Tibial artery (tissue), 4 donors: ENCODE data around the gene ASIC4.

Experiments used
- DNase-seq, 2 donors: peaks; one replicate each; pipeline ENCODE4 v3.0.0-alpha.2; 2019
- H3K27ac ChIP-seq, 2 donors: fragments of 200-600 bp; sonication (generic) in 1 of 2; 1 replicate in 1 of 2; 2 replicates in 1 of 2; pipeline ENCODE4 v1.5.1; 2018 to 2019; ENCODE audit warnings: mild to moderate bottlenecking in 1 of 2
- H3K27me3 ChIP-seq, 2 donors: fragments of 200-600 bp; sonication (generic) in 1 of 2; one replicate each; pipeline versions ENCODE4 v1.5.1 to v1.6.0; 2016 to 2019
- H3K36me3 ChIP-seq, 3 donors: fragments of 200-600 bp; sonication (generic) in 2 of 3; one replicate each; pipeline ENCODE4 v1.5.1; 2016 to 2019; ENCODE audit warnings: mild to moderate bottlenecking in 2 of 3
- H3K4me1 ChIP-seq, 4 donors: fragments of 200-600 bp; sonication (generic) in 2 of 4; 1 replicate in 3 of 4; 2 replicates in 1 of 4; pipeline ENCODE4 v1.5.1; 2016 to 2019
- H3K4me3 ChIP-seq, 2 donors: fragments of 200-600 bp; sonication (generic) in 1 of 2; 1 replicate in 1 of 2; 2 replicates in 1 of 2; pipeline ENCODE4 v1.5.1; 2018 to 2019; ENCODE audit warnings: mild to moderate bottlenecking in 2 of 2
- H3K9me3 ChIP-seq, 3 donors: fragments of 200-600 bp; sonication (generic) in 1 of 3; one replicate each; pipeline ENCODE4 v1.5.1; 2016 to 2019
- intact Hi-C: fragments of 100-400 bp; cut with DNase I; formaldehyde crosslinking; loops from one replicate; pipeline ENCODE4 v1.15.0; 2023; ENCODE audit warnings: low total_unique reads
- TF ChIP-seq, protein P1 (sequence below), 2 experiments: fragments of 200-600 bp in 1 of 2; fragments of 450-650 bp in 1 of 2; IDR thresholded peaks; one replicate each; pipeline ENCODE4 v1.5.1; 2017 to 2019; ENCODE audit warnings: antibody characterized with exemption in 2 of 2, mild to moderate bottlenecking in 1 of 2, moderate library complexity in 1 of 2

ASIC4 gene

DNA sequence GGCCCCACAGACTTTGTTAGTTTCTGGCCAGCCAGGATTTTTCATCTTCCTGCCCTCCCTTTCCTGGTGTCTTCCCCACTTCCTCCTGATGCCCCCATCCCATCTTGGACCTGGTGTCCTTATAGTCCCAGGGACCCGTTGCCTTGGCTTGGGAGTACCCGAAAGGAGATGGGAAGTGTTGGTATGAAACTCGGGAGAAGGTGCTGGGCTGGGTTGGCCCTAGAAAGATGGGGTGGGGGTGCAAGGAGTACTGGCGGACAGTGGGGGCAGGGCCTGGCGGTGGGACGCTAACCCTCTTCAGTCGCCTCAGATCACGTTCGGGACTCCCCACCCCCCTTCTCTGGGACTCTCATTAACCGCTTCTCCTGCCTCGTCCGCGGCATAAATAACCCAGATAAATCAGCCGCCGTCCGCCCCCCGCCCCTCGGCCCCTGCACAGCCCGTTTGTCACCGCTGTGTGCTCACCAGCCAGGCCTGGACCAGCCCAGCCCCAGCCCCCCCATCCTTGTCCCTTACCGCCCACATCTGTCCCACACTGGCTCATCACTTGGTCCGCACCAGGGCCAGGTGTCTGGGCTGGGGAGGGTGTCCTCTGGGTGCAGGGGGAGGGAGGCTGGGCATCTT lies 3.7 kb upstream of the ASIC4 start:
- TF ChIP-seq, protein P1, sequence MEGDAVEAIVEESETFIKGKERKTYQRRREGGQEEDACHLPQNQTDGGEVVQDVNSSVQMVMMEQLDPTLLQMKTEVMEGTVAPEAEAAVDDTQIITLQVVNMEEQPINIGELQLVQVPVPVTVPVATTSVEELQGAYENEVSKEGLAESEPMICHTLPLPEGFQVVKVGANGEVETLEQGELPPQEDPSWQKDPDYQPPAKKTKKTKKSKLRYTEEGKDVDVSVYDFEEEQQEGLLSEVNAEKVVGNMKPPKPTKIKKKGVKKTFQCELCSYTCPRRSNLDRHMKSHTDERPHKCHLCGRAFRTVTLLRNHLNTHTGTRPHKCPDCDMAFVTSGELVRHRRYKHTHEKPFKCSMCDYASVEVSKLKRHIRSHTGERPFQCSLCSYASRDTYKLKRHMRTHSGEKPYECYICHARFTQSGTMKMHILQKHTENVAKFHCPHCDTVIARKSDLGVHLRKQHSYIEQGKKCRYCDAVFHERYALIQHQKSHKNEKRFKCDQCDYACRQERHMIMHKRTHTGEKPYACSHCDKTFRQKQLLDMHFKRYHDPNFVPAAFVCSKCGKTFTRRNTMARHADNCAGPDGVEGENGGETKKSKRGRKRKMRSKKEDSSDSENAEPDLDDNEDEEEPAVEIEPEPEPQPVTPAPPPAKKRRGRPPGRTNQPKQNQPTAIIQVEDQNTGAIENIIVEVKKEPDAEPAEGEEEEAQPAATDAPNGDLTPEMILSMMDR (IDR thresholded peaks at IDR 0.05): no peak
- peaks cover 0 to 46% of the 10 kb centered on the region in 2 donors for H3K27me3 ChIP-seq
- intact Hi-C loops: no loop called here
- H3K36me3 ChIP-seq: peaks cover 13 to 23% (median 16%) of the 10 kb centered on the region in 3 donors
- no peaks in the 10 kb centered on the region for H3K9me3 ChIP-seq
- peaks cover 0 to 53% (median 36%) of the 10 kb centered on the region in 4 donors for H3K4me1 ChIP-seq
- no peak overlapping the region for H3K4me3 ChIP-seq
- DNase-seq: no peak
- H3K27ac ChIP-seq: no peak overlapping the region

DNA sequence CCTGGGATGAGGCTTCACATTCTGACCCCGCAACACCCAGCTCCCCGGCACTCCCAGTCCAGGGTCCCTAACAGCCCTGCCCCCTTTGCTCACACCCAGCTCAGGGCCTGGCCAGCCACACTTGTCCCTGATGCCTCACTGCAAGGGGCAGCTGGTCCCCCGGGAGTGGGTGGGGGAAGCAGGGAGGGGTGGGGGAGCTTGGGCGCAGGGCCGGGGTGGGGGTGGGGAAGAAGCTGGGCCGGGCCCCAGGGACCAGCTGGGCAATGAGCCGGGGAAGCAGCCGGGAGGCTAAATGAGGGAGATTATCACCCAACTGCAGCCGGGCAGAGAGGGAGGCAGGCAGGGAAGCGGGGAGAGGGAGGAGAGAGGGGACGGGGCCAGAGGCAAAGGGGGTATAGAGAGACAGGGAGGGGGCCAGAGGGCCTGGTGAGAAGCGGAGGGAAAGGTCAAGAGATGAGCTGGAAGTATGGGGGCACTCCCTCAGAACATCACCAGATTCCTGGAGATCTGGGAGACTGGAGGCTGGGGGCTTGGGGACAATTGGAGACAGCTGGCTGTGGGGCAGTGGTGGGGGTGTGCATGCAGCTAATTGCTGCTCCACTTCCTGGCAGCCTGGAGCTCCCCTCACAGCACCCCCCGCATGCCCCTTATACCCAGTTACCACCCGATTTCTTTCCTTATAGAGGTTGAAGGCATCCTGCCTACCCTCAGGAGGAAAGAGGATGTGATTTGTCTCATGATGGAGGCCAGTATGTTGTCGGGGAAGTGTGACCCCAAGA lies 2.5 kb upstream of the ASIC4 start:
- no peak overlapping the region for H3K27ac ChIP-seq
- no peaks in the 10 kb centered on the region for H3K9me3 ChIP-seq
- TF ChIP-seq, protein P1 (IDR thresholded peaks at IDR 0.05): no peak
- H3K4me1 ChIP-seq: peaks cover 0 to 53% (median 36%) of the 10 kb centered on the region in 4 donors
- no peak overlapping the region for H3K4me3 ChIP-seq
- DNase-seq: no peak
- peaks cover 2 to 12% (median 5%) of the 10 kb centered on the region in 3 donors for H3K36me3 ChIP-seq
- intact Hi-C loops: no loop called here
- peaks cover 0 to 51% of the 10 kb centered on the region in 2 donors for H3K27me3 ChIP-seq

DNA sequence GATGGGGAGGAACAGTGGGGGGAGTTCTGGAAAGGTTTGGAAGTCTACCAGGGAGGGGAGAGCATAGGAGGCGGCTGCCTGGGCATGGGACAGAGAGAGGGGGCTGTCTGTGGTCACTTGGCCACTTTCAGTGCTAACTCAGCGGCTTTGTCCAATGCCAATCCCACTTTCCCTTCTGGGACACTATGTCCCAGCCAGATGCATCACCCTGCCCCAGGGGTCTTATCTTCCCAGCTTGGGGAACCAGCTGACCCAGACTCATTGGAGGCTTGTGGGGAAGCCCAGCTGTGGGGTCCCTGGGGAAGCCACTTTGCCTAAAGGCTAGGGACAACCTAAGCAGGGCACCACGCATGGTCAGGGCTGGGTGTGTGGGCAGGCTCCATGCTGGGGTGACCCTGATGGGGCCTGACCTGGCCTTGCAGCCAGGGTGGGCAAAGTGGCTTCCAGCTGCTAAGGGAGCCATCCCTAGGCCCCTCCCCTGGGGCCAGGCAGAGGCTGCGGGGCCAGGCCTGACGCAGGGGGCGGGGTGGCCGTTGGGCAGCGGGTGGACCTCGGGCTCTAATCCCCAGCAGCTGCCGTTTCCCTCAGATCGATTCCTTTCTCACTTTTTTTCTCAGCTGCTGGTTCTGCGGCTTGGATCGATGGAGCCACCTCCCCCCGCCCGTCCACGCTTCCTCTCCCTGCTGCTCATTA lies 1.6 kb upstream of the ASIC4 start:
- H3K4me1 ChIP-seq: peaks cover 0 to 53% (median 36%) of the 10 kb centered on the region in 4 donors
- H3K36me3 ChIP-seq: peaks cover 0 to 3% (median 0%) of the 10 kb centered on the region in 3 donors
- TF ChIP-seq, protein P1 (IDR thresholded peaks at IDR 0.05): no peak
- DNase-seq: no peak
- no peak overlapping the region for H3K27ac ChIP-seq
- H3K27me3 ChIP-seq: peaks cover 0 to 51% of the 10 kb centered on the region in 2 donors
- no peak overlapping the region for H3K4me3 ChIP-seq
- intact Hi-C loops: no loop called here
- no peaks in the 10 kb centered on the region for H3K9me3 ChIP-seq

DNA sequence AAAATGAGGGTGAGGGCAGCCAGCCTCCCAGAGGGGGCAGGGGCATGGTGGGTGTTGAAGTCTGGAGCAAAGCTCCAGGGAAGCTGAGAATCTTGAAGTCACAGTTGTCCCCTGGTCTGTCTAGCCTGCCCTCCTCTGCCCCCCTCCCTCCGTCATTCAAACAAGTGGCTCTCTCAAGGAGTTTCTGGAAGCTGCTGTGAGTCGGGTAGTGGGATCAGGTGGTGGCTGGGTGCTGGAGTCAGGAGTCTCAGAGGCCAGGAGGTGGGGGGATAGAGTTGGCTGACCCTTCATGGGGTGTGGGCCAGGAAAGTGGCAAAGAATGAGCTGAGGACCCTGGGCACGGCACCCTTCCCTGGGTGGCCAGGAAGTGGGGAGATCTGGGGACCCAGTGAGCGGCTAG lies 495 bp upstream of the ASIC4 start:
- Histone ChIP-seq H3K9me3 (no peaks in the 10 kb centered on the region), H3K27ac (no peak overlapping the region), H3K36me3 (no peaks in the 10 kb centered on the region), H3K27me3 (peaks cover 0 to 51% of the 10 kb centered on the region in 2 donors), H3K4me1 (peaks cover 0 to 46% (median 32%) of the 10 kb centered on the region in 4 donors), H3K4me3 (no peak overlapping the region)
- TF ChIP-seq, protein P1 (IDR thresholded peaks at IDR 0.05): no peak
- no peak for DNase-seq
- intact Hi-C loops: no loop called here

DNA sequence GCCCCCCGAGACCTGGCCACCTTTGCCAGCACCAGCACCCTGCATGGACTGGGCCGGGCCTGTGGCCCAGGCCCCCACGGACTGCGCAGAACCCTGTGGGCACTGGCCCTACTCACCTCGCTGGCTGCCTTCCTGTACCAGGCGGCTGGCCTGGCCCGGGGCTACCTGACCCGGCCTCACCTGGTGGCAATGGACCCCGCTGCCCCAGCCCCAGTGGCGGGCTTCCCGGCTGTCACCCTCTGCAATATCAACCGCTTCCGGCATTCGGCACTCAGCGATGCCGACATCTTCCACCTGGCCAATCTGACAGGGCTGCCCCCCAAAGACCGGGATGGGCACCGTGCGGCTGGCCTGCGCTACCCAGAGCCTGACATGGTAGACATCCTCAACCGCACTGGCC lies 554 bp downstream of the ASIC4 start:
- TF ChIP-seq, protein P1 (IDR thresholded peaks at IDR 0.05): no peak
- Histone ChIP-seq H3K4me3 (no peak overlapping the region), H3K27me3 (peaks cover 0 to 51% of the 10 kb centered on the region in 2 donors), H3K9me3 (no peaks in the 10 kb centered on the region), H3K4me1 (peaks cover 0 to 36% (median 22%) of the 10 kb centered on the region in 4 donors), H3K27ac (no peak overlapping the region), H3K36me3 (no peaks in the 10 kb centered on the region)
- intact Hi-C loops: no loop called here
- no peak for DNase-seq
